Measurements from ENCODE around the gene SLC8B1. TPM values are rescaled to one million over a fixed set of nuclear protein-coding genes. Genes with fewer than 3 reads are reported as not detected.

SLC8B1 gene
- total RNA-seq, 4 donors from 2014 or later = 49.5 to 112 (median 101) TPM

DNA sequence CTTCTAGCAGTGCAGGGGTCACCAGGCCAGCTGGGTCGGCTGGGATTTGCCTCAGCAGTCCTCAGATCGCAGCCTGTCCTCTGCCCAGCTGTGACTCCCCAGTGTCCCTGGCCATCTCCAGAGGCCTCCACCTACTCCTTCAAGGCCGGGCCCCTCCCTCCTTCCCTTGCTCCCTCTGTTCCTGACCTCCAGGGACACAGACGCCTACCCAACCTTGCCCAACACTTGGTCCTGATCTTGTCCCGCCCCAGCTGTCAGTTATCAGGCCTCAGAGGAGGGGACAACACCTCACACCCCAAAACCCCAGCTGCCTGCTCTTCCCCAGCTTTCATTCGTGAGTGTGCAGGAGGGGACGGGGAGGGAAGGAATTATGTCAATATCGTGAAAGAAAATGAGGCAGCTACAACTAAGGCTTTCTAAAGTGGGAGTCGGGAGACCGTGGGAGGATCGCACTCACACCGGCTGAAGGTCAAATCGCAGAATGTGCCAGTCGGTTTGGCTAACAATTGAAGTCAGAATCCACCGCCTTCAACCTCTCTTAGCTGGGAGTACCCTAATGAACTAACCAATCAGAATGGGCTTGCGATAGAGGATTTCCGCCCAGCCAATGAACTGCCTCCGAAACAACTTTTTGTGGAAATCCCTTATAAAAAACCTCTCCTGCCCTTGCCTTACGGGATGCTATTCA, 14.1 kb upstream of the SLC8B1 start:
- Histone ChIP-seq H3K27ac (no peak overlapping the region), H3K4me1 (no peaks in the 10 kb centered on the region), H3K27me3 (no peaks in the 10 kb centered on the region), H3K36me3 (no peaks in the 10 kb centered on the region), H3K4me3 (no peak overlapping the region), H3K9me3 (no peaks in the 10 kb centered on the region)
- no peak for TF ChIP-seq POLR2A (IDR thresholded peaks at IDR 0.05)
- TF ChIP-seq, protein P1, sequence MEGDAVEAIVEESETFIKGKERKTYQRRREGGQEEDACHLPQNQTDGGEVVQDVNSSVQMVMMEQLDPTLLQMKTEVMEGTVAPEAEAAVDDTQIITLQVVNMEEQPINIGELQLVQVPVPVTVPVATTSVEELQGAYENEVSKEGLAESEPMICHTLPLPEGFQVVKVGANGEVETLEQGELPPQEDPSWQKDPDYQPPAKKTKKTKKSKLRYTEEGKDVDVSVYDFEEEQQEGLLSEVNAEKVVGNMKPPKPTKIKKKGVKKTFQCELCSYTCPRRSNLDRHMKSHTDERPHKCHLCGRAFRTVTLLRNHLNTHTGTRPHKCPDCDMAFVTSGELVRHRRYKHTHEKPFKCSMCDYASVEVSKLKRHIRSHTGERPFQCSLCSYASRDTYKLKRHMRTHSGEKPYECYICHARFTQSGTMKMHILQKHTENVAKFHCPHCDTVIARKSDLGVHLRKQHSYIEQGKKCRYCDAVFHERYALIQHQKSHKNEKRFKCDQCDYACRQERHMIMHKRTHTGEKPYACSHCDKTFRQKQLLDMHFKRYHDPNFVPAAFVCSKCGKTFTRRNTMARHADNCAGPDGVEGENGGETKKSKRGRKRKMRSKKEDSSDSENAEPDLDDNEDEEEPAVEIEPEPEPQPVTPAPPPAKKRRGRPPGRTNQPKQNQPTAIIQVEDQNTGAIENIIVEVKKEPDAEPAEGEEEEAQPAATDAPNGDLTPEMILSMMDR (IDR thresholded peaks at IDR 0.05) = no peak
- DNase-seq = no peak

DNA sequence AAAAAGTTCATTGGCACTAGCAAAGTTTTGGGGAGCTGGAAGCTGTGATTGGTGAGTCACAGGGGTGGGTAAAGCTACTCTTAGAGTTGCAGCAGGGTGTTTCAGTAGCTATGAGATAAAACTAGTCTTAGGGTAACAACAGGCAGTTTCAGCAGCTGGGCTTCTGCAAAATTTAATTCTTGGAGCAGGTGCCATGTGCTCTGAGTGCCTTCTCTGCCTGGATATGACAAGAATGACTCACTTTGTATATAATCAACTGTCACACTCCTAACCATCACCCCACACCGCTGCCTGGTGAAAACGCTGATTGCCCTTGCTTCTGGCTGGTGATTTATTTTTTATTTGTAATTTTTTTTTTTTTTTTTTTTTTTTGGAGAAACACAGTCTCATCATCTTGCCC, 13.0 kb upstream of the SLC8B1 start:
- H3K4me1 ChIP-seq = no peaks in the 10 kb centered on the region
- no peaks in the 10 kb centered on the region for H3K27me3 ChIP-seq
- no peak overlapping the region for H3K4me3 ChIP-seq
- no peak for DNase-seq
- no peak overlapping the region for H3K27ac ChIP-seq
- no peaks in the 10 kb centered on the region for H3K36me3 ChIP-seq
- H3K9me3 ChIP-seq = no peaks in the 10 kb centered on the region
- no peak for TF ChIP-seq POLR2A (IDR thresholded peaks at IDR 0.05)
- TF ChIP-seq, protein P1 (IDR thresholded peaks at IDR 0.05) = no peak

DNA sequence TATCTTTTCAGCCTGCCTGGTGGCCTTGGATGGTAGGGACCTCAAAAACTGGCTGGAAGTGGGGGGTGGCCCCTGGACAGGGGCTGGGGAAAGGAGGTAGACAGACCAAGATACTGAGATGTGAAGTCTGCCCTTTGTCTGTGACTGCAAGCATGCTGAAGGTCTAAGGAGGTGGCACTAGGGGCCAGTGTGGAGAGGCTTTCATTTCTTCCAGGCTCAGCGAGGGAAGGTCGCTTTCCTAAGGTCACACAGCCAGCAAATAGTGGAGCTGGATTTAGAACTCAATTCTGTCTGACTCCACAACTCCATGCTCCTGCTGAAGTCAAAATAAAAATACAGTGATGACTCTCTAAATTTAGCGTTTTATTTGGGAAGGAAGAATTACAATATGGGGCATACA, 12.2 kb upstream of the SLC8B1 start:
- Histone ChIP-seq H3K4me3 (no peak overlapping the region), H3K36me3 (no peaks in the 10 kb centered on the region), H3K27ac (no peak overlapping the region), H3K4me1 (no peaks in the 10 kb centered on the region), H3K9me3 (no peaks in the 10 kb centered on the region), H3K27me3 (no peaks in the 10 kb centered on the region)
- TF ChIP-seq, protein P1 (IDR thresholded peaks at IDR 0.05) = no peak
- TF ChIP-seq POLR2A (IDR thresholded peaks at IDR 0.05) = no peak
- DNase-seq = no peak

DNA sequence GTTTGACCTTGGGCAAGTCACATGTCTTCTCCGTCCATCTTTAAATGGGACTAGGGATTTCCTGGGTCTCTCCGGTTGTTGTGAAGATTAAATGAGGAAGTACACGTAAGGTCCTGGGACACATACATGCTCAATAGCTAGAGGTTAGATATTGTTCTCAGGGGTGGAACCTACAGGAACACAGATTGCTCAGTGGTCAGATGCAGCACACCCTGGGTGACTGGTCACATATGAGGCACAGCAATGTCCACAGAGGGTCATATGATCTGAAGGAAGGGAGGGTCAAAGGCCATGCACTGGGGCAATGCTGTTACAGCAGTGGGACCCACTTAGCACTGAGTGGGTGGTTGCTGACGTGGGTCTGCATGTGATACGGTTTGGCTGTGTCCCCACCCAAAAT, 11.4 kb upstream of the SLC8B1 start:
- H3K27me3 ChIP-seq = no peaks in the 10 kb centered on the region
- DNase-seq = no peak
- H3K4me3 ChIP-seq = no peak overlapping the region
- H3K27ac ChIP-seq = no peak overlapping the region
- no peak for TF ChIP-seq POLR2A (IDR thresholded peaks at IDR 0.05)
- TF ChIP-seq, protein P1 (IDR thresholded peaks at IDR 0.05) = no peak
- no peaks in the 10 kb centered on the region for H3K9me3 ChIP-seq
- H3K36me3 ChIP-seq = no peaks in the 10 kb centered on the region
- H3K4me1 ChIP-seq = no peaks in the 10 kb centered on the region

DNA sequence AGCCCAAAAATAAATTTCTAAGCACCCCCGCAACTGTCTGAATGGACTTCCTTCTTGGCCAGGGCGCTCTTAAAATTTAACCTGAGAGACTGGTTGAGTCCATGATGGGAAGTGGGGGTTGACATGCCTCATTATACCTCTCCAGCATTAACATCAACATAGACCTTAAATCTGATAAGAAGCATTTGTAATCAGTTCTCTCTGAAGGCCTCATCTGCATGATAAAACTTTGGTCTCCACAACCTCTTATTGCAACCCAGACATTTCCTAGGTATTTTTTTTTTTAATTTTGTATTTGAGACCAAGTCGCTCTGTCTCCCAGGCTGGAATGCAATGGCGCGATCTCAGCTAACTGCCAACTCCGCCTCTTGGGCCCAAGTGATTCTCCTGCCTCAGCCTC, 10.4 kb upstream of the SLC8B1 start:
- no peak overlapping the region for H3K4me3 ChIP-seq
- DNase-seq = no peak
- H3K36me3 ChIP-seq = no peaks in the 10 kb centered on the region
- no peak for TF ChIP-seq POLR2A (IDR thresholded peaks at IDR 0.05)
- TF ChIP-seq, protein P1 (IDR thresholded peaks at IDR 0.05) = no peak
- no peaks in the 10 kb centered on the region for H3K27me3 ChIP-seq
- no peaks in the 10 kb centered on the region for H3K9me3 ChIP-seq
- no peak overlapping the region for H3K27ac ChIP-seq
- H3K4me1 ChIP-seq = no peaks in the 10 kb centered on the region

DNA sequence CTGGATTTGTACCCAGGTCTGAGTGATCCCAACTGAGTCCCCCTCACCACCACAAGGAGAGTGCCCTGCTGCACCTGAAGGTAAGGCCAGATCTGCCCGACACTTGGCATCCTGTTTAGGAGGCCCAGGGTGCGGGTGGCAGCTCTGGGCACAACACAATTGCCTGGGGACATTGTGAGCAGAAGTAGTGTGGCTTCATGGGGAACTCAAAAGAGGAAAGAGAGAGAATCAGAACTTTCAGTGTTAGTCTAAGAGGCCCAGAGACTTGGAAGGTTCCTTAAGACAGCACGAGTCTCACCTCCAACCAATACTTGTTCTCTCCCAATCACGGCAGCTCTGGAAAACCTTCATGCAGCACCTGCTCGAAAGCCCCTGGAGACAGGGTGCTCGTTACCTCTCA, 6.6 kb upstream of the SLC8B1 start:
- Histone ChIP-seq H3K9me3 (no peaks in the 10 kb centered on the region), H3K27ac (no peak overlapping the region), H3K4me3 (no peak overlapping the region), H3K27me3 (no peaks in the 10 kb centered on the region), H3K36me3 (no peaks in the 10 kb centered on the region), H3K4me1 (no peaks in the 10 kb centered on the region)
- no peak for DNase-seq
- TF ChIP-seq, protein P1 (IDR thresholded peaks at IDR 0.05) = no peak
- TF ChIP-seq POLR2A (IDR thresholded peaks at IDR 0.05) = no peak
